GM18508 (cell line): ENCODE results near the gene SIRT2.
"Not testable (repeated sequence)": the region's sequence is repeated elsewhere in the genome, so short reads cannot be mapped to it uniquely, and the experiment has no call there.

Experiments
- ATAC-seq: cut with Tn5 transposase; IDR thresholded peaks from one replicate; pipeline ENCODE4 v1.9.1; 2021; ENCODE audit warnings: moderate number of reproducible peaks; ENCODE audit not compliant: insufficient read depth, unreplicated experiment

SIRT2 gene

DNA sequence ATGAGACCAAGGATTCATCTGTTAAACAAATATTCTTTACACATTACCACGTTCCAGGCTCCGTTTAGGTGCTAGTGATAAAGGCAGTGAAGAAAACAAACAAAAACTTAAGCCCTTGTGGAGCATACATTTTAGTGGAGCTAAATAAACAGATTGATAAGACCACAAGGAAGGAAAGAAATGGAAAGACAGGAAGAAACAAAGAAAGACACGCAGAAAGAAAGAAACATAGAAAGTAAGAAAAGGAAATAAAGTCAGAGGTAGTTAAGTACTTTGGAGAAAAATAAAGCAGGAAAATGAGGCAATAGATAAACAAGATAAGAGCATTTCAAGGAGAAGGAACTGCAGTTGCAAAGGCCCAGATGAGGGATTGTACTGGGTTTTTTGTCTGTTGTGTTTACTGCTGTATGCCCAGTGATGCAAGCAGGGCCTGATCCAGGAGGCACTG, 1.3 kb upstream of the SIRT2 start:
- ATAC-seq, result no peak

DNA sequence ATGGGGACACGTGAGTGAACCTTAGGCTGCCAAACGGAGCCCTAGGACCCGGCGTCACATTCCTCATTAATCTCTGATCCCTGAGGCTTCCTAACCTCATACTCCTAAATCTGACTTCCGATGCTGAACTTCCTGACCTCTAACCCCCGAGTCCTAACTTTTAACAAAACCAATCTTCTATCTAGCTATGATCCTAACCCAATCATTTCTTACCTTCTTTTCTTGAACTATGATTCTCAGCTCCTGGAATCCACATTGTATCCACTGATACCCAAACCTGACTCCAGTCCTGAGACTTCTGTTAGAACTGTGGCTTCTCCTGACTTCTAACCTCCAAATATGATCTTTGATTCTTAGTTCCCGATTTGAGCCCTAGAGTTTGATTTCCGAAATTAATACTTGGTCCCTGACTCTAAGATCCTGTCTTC, 798 bp upstream of the SIRT2 start:
- ATAC-seq, result no peak

DNA sequence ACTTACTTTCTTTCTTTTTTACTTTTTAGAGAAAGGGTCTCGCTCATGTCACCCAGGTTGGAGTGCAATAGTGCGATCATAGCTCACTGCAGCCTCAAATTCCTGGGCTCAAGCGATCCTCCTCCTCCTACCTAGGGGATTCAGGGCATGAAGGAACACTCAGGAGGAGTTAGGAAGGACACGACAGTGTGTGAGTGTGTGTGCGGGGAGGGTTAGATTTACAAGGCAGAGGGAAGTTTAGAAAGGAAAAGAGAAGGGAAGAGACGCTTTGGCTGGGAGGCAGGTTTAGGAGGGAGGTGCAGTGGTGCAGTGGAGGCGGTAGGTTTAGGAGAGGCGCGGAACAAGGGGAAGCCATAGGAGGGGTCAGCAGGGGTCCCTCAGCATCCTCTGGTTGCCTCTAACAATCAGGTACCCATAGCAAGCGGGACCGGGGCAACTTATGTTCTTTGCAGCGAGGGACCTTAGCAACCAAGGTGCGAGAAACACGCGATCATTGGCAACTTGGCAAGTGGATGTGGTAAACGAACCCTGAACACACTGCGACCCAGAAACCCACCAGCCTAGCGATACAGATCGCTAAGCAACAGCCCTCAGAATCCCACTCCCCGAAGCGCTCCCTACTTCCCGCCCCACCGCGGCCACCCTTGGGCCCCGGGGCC, 501 bp downstream of the SIRT2 start:
- no peak for ATAC-seq

DNA sequence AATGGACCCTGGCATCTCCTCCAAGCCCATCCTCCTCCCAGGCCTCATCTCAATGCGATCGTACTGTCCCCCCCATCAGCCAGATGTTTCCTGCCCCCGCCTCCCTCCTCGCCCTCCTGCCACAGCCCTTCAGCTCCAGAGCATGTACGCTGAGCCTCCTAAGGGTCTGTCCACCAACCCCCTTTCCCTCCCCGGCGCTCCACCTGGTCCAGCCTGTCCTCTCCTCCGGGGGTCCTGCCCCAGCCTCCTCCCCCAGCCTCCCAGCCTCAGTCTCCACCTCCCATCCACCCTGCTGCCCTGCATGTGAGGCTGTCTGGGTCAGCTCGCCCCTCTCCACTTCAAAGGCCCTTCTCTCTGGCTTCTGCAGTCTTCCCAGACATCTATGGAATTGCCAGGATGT, 4.5 kb downstream of the SIRT2 start:
- no peak for ATAC-seq

DNA sequence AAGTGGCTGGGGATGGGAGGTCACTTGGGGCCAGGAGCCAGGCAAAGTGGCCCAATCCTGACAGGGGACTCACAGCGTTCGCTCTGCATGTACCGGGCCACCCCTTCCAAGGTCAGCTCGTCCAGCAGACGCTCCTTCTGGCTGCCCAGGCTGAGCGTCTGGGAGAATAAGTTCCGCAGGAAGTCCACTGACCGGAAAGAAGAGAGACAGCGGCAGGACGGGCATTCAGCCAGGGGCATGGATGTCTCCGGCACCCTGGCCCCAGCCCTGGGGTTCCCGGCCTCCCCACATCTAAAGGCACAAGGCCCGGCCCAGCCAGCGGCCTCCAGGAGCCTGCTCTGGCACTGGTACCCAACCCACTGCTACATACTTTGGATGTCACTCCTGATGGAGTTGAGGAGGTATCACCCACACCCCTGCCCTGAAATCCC, 6.1 kb downstream of the SIRT2 start:
- no peak for ATAC-seq

DNA sequence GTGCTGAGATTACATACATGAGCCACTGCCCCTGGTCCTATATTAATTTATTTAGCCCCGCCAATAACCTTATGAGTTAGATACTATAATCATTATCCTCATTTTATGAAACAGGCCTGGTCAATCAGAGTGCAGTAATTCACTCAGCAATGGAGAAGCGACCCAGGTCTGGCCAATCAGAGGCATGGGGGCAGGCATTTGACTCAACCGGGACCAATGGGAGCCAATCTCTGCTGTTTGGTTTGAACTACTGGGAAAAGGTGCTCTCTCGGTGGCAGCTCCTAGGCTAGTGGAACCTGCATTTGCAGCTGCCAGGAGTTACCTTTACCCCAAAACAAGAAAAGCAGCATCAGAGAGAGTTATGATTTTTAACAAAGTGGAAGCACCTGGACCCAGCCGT, 6.6 kb downstream of the SIRT2 start:
- ATAC-seq, result no peak

DNA sequence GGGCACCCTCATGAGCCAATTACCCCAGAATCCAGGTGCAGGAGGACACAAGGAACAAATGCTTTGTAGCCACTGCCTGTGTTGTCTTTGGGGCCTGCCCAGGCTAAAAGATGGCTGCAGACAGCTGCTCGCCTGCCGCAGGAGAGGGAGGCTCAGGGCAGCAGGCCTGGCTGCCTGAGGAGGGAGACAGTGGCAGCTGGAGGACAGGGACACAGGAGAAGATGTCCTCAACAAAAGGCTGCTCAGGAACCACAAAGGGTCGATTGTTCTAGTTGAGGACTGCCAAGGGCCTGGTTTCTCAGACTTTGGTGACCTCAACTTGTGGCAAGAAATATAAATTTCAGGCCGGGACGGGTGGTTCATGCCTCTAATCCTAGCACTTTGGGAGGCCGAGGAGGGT, 7.6 kb downstream of the SIRT2 start:
- ATAC-seq, result no peak

DNA sequence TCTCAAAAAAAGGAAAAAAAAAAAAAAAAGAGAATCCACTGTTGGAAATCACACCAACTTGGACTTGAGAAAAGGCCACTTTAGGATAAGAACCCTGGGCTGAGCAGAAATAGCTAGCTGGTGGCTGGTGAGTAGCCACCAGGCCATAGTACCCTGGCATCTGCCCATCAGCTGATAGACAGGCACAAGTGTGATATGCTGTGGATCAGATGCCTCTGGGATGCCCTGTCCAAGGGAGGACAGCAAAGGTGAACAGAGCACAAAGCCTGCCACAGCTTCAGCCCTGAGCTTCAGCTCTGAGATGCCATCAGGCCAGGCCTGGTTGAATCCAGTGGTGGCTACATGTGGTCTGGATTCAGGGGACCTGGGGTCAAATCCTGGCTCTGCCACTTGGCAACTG, 8.7 kb downstream of the SIRT2 start:
- no peak for ATAC-seq

DNA sequence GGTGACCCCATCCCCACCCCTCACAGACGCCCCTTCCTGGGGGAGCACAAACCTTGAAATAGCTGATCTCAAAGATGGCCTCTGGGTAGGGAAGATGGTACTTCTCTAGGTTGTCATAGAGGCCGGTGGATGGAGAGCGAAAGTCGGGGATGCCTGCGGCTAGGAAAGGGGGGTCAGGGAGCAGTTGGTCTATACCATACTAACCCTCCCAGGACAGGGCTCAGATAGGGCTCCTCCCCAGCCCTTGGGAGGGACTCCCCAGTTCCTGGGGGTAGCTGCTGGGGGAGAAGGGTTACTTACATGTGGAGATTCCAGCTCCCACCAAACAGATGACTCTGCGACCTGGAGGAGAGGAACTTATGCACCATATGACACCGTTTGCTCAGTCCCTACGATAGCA, 9.6 kb downstream of the SIRT2 start:
- no peak for ATAC-seq

DNA sequence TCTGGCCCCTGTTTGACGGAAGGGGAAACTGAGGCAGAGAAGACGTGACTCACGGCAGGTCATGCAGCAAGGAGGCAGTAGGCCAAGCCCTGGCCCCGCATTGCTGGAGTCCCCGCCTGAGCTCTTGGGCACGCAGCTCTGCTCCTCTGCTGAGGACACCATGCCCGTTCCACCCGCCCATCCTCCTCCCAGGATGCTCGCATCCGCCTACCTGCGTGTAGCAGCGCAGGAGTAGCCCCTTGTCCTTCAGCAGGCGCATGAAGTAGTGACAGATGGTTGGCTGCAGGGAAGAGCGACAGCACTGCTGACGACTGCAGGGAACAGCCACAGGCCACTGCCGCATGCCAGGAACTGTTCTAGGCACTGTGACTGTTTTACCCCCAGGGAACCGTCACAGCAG, 10.5 kb downstream of the SIRT2 start:
- no peak for ATAC-seq

DNA sequence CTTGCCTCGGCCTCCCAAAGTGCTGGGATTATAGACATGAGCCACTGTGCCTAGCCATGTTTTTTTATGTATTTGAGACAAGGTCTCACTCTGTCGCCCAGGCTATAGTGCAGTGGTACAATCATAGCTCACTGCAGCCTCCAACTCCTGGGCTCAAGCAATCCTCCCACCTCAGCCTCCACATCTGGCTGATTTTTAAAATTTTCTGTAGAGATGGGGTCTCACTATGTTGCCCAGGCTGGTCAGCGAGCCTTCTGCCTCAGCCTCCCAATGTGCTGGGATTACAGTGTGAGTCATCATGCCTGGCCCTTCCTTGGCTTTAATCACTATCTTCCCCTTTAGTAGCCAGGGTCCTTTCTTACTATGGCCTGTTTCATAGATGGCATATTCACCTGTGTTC, 14.7 kb downstream of the SIRT2 start:
- not testable (repeated sequence) for ATAC-seq

DNA sequence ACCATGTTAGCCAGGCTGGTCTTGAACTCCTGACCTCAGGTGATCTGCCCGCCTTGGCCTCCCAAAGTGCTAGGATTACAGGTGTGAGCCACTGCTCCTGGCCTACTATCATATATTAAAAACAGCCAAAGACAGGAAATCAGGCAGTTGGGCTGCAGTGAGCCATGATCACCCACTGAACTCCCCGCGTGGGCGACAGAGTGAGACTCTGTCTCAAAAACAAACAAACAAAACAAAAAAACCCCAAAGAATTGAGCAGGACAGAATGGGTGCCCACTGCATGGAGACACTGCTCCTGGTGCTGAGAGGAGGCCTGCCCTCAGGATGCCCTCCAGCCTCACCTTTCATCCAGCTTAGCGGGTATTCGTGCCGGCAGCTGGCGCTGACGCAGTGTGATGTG, 16.1 kb downstream of the SIRT2 start:
- no peak for ATAC-seq

DNA sequence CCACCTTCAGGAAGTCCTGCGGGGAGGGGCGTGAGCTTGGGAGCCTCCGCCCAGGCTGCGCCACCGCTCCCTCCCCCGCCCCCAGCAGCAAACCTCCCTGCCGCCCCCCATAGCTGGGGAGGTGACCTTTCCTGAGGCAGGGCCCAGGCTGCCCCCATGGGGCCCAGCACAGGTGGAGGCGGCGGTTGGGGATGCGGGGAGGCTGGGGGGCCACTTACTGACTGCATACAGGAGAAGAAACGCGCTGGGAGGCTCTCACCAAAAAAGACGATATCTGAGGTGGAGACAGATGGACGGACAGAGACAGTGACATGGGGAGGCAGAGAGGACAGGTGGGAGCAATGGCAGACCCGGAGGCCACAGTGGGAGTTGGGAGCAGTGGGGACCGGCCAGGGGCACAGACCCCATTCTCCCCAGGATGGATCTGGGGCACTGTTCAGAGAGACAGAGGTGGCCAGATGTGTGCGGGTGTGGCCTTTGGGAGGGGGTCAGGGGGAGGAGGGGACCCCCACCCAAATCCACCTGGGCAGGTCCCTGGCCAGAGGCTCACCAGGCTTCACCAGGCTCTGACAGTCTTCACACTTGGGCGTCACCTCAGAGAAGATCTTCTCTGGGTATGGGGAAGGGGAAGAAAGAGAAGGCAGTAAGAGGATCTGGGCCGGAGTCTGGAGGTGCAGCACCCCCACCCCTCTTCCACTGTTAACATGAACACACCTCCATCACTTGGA, 18.4 kb downstream of the SIRT2 start:
- no peak for ATAC-seq

DNA sequence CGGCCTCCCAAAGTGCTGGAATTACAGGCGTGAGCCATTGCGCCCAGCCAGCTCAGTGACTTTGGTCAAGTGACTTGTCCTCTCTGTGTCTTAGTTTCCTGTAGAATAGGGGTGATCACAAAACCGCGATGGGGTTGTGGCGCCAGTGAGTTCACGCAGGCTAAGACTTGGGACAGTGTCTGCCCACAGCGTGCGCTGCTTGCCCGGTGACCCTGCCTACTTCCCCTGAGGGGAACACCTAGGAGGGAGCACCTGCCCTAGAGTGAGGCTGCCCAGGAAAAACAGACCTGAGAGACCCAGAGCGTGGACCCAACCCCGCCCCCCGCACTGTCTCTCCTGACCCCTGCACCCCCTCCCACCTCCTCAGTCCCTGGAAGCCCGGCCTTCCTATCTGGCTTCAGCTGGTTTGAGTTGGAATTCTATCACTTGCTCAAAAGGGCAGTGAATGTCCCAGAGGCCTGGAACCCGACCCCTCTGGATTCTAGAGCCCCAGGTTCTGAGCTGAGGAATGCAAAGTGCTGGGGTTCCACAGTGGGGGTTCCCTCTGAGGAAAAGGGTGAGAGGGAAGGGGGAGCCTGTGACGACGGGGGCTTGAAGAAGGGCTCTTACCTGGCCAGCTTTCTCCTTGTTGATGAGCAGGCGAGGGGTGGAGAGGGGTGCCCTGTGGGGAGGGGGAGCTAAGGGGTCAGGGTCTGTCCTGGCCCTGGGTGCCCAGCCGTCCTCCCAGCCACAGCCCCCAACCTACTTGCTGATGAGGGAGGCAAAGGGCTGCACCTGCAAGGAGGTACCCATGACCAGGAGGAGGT, 19.1 kb downstream of the SIRT2 start:
- ATAC-seq, result no peak

DNA sequence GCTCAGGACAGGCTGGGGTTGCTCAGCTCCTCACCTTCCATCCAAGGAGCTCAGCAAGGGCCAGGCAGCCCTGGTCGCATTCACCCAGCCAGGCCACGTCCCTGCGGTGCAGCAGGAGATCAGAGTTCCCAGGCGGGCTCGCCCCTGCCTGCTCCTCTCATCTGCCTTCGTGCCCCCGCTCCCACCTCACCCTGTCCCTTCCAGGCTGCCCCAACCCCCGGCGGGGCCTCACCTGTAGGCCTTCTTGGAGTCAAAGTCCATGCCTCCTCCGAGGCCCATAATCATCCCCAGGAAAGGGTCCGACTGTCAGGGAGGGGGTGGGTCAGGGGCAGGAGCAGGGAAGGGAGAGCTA, 20.0 kb downstream of the SIRT2 start:
- ATAC-seq, result no peak

DNA sequence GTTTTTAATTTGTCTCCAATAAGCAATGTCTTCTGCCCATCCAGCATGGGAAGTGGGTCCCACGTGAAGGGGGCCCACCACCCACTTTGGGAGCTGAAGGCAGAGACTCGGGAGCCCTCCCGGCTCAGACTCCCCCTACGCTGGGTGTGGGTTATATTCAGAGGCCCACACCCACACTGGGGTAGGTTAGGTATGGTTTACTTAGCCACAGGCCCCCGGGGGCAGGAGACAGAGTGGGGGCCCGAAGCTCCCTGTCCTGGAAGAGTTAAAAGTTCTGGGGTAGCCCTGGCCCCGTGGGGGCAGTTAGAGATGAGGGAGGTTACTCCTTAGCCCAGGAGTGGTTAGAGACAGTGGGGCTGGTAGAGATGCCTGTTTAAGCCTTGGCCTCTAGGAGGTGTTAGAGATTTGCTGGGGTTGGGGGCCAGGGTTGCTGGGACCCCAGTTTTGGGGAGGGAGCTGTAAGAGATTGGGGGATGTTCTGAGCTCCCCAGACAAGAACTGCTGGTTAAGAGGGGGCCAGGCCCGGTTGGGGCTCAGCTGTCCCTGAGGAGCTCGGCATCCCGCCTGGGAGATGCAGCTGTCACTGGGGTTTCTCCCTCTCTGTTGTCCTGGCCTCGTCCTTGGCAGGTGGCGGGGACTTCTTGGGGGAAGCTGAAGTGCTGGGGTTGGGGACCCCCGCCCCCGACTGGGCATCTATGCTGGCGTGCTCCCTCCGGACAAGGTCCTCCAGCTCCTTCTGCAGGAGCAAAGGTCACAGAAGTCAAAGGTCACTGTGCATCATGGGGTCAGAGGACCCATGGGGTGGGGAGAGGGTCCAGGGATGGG, 20.6 kb downstream of the SIRT2 start:
- no peak for ATAC-seq

DNA sequence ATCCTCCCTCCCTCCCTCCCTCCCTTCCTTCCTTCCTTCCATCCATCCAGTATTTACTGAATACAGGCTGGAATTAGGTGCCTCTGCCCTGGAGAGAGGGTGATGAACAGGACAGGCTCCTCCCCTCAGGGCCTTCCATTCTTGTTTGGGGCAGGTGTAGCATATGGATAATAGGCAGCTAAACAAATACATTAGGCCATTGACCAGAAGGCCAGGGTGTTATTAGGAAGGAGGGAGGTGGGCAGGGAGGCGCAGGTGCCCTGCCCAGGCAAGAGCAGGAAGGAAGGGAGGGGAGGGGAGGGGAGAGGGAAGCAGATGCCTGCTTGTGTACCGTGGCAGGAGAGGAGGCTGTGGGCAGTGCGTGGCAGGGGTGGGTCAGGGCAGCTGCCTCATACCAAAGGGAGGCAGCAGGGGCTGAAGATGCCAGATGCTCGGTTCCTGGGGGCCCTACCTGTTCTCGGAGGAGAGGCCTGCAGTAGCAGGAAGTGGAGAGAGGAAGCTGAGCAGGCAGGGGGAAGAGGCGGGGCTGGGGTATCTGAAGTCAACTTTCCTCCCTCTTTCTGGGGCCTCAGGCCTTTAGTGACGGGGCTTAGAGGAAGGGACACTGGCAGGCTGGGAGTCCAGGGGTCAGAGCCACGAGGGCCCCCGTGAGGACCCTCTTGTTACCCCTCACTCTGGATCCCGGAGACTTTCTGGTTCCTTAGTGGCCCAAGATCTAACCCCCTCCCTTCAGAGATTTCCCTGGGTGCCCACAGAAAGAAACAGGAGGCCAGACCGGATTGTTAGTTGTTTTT, 21.4 kb downstream of the SIRT2 start, which contains the start of gene RINL:
Gene RINL, minus strand, starts transcription at position 495 of the 794 bp plus-strand sequence. CDS start 1,533 bp downstream, outside the sequence.
- ATAC-seq, result no peak

DNA sequence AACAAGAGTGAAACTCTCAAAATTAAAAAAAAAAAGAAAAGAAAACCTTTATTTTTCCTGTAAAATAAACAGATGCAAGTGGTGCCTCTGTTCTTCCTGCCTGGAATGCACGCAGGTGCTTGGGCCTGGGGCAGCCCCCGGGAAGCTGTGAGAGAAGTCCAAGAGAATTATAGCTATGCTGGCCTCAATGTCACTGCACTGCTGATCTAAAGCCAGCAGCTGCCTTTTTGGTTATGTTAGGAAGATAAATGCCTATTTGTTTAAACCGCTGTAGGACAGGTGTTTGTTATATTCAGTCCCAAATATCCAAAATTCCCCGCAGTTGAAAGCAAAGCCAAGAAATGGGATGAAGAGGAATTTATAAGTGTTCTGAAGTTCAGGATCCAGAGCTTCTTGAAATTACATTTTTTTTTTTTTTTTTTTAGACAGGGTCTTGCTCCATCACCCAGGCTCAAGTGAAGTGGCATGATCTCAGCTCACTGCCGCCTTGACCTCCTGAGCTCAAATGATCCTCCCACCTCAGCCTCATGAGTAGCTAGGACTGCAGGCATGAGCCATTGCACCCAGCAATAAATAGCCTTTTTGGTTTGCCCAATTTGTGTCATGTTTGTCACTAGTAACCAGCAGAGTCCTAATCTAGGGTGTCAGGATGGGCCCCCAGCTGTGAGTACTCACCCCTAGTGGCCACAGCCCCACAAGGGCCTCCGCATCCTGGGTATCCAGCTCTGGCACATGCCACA, 23.6 kb downstream of the SIRT2 start:
- no peak for ATAC-seq

DNA sequence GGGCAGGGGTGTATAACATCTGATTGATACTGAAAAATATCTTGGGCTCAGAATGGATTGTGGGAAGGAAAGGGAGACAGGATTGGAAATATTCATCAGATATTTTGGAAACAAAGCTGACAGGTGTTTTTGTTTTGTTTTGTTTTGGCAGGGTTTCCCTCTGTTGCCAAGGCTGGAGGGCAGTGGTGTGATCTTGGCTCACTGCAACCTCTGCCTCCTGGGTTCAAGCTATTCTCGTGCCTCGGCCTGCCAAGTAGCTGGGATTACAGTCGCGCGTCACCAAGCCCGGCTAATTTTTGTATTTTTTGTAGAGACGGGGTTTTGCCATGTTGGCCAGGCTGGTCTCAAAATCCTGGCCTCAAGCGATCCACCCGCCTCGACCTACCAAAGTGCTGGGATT, 26.0 kb downstream of the SIRT2 start:
- not testable (repeated sequence) for ATAC-seq
